Left renal pelvis (tissue), 4 donors: Measurements from ENCODE around the gene KYNU. TPM values are rescaled to one million over a fixed set of nuclear protein-coding genes. Genes with fewer than 3 reads are reported as not detected.

ENCODE experiments used
- DNase-seq, 4 donors: peaks; one replicate each; pipeline ENCODE4 v3.0.0-alpha.2; 2013; ENCODE audit warnings: low read depth in 4 of 4, low spot score in 3 of 4
- polyA plus RNA-seq, 4 donors: library from polyadenylated mRNA; unstranded; fragments of 120-200 nt; gene quantifications; one replicate each; pipeline ENCODE4 v1.2.1, GENCODE V29; 2013; ENCODE audit not compliant: insufficient read length in 4 of 4

KYNU gene
- polyA plus RNA-seq, 4 donors, result 1.5 to 6.9 (median 5.2) TPM

DNA sequence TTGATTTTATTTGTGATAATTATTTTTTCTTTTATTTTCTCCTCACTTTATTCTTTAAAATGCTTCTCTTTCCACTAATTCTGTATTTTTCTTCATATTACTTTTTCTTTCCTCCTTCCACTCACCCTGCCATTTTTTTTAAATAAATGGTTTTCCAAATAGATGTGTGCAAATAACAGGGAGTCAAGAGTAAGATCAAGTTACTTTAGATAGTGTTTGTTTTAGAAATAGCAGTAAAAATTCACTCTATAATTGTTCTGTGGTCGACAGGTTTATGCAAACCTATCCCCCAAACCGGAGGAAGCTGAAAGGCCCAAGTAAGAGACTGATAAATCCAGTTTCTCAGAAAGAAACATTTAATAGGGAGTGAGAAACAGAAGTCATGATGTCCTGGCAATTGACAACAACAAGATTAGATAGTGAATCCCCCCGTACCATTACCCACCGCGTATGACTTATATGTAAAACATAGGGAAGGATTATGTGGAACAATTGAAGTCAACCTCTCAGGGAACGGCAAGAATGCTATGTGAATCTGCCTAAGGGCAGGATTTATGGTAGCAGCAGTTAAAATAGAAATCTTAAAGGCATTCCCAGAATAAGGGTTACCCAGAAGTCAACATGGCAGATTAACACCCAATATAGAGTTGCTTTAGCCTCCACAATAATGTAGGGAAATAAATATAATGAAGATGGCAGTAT lies 75.5 kb downstream of the KYNU start:
- no peak for DNase-seq

DNA sequence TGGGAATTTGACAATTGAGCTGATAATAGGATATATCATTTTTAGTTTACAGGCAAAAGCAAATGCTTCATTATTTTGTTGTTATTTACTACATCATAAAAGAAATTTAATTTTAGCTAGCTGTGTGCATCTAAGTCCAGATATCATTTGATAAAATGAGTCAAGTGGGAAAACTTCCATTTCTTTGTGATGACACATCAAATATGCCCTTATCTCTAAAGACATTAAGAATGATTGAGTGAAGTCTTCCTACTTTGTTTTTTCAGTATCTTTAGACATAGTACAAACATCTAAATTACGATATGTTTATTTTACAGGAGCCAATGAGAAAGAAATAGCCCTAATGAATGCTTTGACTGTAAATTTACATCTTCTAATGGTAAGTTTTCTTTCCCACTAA lies 77.0 kb downstream of the KYNU start:
- DNase-seq, result no peak

DNA sequence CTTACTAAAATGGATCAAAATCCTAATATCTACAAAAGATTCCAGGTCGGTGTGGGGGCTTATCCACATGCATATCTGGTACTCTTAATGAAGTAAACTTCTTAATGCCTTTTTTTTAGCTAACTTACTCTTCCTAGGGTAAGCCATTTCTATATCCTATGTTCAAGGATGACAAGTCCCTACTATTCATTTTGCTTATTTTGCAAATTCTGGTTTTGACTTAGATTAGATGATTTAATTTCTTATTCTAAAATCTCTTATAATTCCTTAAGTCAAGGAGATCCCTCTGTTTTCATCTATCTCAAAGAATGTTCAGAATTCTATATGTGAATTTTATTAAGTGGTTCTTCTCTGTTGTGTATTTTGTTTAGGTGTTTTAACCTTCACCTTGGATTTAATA lies 79.7 kb downstream of the KYNU start:
- no peak for DNase-seq

DNA sequence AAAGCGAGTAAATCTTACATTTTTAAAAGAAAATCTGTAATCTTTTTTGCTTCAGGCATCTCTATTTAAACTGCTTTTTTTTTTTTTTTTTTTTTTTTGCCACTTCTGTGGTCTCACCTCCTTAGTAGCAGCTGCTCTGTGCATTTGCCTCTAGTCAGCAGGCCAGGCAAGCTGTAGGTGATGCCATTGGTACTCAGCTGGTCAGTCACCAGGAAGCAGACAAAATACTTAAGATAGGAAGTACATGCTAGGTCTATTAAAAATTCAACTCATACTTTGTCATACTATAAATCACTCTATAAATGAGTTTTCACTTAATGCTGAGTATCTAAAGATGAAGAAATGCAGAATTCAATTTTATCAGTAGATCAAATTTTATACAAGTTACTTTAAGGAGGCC lies 83.7 kb downstream of the KYNU start:
- no peak for DNase-seq

DNA sequence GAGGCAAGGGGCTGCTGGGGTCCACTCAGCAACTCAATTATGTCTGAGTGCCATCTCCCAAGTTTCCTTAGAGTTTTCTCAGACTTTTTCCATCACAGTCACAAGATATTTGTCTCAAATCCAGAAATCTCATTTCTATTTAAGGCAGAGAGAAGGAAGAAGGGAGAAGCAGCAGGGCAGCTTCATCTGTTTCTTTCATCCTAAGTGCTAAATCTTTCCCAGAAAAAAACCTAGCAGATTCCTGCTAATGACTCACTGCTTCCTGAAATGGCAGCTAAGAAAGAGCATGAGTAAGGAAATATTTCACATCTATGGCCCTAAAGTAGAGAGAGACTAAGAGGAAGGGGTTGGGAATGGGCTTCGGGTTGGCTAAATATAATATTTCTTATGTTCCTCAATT lies 88.0 kb downstream of the KYNU start:
- DNase-seq, result no peak

DNA sequence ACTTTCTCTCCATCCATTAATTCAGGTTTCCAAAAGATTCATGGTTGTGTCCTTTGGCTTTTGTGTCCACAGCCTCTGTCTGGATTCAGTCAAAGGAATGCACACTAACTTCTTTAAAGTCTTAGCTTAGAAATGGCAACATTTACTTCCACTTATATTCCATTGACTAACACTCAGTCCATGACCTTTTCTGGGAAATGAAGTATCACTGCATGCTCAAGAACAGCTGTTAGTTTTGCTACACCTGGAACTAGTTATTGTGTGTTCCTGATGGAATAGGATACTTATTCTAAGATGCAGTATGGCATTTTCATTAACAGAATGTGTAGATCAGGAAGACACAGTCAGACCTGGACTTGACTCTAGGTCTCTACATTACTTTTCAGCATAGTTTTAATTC lies 88.8 kb downstream of the KYNU start:
- no peak for DNase-seq

DNA sequence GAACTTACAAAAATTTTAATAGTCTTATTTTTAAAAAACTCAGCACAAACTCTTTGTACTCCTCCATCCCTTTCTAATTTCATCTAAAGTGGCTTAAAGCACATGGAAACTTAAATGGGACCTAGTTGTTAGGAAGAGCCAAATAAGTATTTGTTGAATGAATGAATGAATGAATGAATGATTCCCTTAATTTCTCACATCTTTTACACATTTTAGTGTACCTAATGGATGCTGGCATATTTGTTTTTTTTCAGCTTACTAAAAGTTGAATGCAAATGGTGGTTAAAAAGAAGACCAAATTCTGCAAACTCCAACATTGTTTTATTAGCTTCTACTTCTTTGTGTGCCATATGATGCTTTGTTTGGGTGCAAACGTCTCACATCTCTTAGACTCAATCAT lies 89.6 kb downstream of the KYNU start:
- DNase-seq, result no peak

DNA sequence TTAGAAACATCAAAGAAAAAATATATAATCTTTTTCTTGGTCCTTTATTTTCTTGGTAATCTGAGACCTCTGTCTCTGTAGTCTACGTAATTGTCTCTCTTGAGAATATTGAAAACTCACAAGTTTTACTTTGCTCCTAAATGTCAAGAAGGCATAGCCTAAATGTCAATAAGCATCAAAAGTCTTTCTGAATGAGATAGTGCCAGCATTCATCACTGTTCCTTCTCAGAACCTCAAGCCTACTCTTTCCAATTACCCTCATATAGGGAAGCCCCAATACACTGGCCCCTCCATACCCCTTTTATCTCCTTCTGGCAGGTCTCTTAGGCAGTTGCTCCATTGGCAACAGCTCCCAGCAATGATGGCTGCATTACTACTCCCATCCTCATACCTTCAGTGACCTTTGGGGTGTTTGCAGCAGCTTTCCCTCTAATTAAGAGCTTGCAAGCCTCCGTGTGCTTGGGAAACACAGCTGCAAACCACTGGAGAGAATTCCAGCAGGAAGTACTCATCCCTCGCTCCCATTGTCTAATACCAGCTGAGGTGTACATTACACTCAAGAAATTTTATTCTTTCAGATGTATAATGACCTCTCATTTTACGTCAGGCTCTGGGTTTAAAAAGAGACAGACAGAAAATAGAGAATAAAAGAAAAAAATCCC lies 95.8 kb downstream of the KYNU start:
- DNase-seq, result no peak

DNA sequence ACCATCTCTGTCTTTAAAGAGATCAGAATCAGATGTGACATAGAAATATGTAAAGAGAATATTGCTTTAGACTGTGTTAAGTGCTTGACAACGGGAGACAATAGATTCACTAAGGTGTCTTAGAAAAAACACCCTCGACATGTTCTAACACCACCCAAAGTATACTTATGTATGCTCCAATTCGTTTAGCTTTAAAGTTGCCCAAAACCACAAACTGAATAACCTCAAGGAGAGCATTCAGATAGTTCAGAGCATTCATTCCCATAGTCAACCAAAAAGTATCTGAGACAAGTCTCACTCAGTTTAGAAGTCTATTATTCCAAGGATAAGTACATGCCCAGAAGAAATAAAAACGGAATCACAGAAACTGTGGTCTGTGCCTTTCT lies 96.4 kb downstream of the KYNU start:
- DNase-seq, result no peak

DNA sequence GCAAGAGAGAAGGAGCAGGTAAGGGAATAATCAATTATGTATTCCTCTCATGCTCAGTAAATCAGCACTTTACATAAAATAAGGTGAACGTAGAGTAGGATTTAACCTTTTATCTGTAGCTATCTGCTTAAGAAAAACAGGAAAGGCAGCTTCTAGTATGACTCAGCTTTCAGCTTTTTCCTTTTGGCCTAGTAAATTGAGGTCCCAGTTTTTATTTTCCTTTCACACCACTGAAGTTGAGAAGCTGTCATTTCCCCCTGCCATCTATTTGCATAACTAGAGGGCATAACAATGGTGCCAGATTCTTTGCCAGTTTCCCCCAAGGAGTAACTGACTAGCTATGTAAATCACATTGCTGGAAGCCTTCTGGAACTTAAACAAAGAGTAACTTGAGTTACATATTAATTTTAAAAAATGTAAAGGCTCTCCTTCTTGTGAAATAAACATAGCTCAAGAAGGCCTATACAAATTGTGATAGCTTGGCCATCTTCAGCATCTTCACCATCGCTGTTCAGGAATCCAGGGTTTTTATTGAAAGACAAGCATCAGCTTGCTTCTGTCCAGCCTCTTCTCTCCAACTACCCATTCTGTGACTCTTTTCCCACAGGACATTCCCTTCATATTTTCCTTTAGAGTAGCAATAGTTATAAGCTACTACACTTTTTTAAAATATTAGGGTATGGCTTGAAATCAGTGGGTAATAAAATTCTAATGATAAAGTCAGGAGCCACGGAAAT lies 97.0 kb downstream of the KYNU start:
- DNase-seq, result no peak

DNA sequence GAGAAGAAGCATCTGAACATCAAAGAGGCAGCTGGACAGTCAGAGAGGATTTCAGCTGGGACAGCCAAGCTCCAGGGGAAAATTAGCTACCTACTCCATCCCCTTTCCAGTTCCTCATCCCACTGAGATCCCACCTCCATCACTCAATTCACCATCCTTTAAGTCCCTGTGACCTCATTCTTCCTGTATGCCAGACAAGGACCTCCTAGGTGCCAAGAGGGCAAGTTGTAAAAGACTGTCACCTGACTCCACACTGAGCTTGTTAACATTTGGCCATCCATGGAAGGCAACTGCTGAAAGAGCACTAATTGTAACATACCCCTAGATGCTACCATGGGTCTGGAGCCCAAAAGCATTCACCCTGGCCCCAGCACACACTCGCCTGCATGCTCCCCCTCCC lies 97.8 kb downstream of the KYNU start:
- DNase-seq, result no peak

DNA sequence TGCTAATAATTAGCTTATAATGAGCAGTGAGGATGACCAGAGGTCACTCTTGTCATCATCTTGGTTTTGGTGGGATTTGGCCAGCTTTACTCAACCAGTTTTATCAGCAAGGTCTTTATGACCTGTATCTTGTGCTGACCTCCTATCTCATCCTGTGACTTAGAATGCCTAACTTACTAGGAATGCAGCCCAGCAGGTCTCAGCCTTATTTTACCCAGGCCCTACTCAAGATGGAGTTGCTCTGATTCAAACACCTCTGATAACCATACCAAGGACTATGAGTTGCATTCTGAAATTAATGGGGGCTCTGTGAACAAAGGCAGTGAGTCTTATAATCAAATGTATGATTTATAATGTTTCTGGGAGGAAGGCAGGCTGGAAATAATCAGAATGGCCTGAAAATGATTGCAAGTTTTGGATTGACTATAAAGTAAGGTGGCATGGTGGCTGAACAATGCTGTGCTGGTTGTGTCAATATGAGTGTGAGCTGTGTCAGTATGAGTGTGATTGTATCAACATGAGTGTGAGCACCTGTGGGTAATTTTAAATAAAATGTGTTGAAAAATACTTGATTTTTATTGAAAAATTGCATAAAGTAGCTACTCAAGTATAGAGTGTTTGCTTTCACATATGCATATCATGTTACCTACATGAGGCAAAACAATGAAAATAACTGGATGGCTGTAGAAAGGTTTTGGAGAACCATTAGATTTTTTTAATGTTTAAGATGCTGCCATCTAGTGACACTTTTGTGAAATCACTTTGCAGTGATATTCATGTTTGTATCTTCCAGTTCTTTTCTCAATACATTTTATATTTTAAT lies 103.0 kb downstream of the KYNU start:
- DNase-seq, result no peak

DNA sequence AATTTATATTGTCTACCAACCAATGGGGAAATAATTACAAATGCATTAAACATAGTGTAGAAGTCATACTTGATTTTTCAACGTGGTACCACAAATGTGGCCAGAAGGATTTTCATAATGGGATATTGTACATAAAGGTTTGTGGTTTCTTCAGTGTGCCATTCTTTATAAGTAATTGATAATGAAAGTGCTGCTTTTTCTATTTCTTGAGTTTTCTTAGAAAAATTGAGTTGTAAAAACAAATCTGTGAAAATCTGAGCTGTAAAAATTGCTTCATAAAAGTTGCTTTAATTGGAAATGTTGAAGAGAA lies 103.6 kb downstream of the KYNU start:
- DNase-seq, result no peak

DNA sequence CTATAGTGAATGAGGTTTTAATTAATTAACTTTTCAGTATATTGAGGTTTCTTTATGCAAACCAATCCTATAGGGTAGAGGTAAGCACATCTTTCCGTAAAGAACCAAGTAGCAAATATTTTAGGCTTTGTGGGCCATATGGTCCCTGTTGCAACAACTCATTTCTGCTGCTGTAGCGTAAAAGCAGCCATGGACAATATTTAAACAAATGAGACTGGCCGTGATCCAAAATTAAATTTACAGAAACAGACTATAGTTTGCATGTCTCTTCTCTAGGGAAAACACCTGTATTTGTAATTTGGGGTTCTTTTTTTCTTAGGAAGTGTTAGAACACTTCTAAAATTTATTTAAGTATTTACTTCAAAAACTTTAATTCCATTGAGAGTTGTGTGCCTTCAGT lies 104.3 kb downstream of the KYNU start:
- no peak for DNase-seq

DNA sequence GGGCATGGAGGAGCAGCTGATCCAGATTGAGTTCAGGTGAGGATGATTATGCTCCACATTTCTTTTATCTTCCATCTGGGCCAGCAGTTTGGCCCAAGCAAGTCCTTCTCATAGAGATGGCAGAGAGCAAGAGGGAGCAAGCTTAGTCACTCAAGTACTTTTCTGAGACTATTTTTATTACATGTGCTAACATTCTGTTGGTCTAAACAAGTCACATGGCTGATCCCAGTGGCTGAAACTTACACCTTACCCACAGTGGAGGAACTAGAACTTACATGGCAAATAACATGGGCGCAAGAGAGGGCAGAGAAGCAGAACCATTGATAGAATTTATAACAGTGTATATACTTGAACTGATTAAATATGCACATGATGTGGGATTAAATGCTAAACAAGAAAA lies 105.7 kb downstream of the KYNU start:
- no peak for DNase-seq

DNA sequence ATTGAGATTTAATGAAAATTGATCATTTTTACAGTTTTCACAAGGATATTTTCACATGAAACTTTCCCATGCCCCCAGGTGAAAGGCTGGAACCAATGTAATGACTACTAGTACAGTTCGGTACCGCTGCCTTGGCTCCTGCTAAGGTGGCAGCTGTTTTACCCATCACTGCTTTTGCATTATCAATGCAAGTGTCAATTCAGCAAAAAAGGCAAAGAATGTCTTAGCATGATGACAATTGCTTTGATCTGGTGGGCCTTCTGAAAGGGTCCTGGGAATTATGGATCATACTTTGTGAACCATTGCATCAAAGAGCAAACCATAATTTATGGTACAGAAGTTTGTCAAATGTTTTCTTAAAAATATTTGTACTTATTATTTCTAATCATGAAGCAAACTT lies 107.2 kb downstream of the KYNU start:
- no peak for DNase-seq

DNA sequence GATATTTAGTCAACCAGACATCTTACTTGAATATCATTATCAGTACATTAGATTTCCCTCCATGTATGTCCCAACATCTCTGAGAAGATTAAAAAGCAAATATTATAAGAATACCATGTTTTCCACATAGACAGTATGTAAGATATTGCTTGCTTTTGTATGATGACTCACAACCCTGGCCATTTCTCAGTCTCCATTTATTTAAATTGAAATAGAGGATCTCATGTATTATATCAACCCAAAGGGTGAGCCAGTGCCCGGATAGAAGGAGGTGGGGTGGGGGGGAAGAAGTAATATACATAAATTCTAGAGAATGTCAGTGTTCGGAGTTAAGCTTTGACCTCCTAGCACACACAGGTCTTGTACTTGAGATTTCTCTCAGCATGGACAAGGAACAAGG lies 109.6 kb downstream of the KYNU start:
- no peak for DNase-seq

DNA sequence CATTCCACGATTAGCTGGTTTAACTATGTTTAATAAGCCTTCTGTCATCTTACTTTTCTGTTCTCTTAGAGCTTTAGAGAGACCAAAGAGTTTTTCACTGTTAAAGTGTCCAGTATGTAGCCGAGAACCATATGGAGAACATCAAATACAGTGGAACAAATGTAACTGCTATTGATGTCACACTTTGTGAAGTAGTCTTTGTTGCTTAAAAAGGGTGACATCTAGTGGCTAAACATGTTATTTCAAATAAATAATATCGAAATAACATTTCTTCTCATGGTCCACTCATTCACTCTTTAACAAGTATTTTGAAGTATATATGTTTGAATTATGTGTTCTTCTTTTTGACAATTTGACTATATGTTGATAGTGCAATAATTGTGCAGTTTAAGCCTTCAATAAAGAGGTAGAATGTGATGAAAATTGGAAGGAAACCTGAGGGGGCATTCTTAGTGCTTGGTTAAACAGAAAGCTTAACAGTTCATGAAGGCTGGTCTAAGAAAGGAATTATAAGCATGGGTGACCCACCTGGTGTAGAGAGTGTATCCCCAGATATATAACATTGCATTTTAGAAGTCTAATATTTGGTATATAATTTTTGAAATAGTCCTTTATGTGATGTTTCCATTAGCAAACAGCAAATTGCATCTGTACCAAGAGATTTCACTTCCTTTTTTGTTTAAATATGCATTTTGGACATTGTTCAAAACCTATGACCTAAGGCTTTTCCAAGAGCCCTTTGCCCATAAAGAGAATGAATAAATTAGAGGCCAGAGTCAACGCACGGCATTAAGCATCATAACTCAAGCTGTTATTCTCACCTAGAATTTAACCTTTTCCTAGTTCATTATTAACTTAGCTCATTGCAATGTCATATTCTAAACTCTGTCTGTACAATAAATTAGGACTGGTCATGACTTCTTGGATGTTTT lies 112.1 kb downstream of the KYNU start:
- DNase-seq, result peak in 1 of 4 donors; percentile 62

DNA sequence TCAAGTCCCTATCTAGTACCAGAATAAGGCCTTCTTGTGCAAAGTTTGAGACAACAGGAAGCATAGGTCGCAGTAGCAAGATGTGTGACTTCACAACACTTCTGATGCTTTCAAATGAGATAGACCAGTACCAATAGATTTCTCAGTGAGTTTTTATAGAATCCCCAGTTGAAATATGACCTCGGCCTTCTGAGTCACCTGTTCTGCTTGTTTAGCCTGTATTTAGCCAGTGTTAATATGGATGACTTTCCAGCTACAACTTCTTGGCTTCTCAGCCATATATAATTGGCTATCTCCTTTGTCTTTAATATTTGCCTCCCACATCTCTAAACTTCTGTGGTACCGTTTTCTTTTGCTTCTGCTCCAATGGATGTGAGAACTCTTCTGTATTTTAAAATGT lies 113.8 kb downstream of the KYNU start:
- DNase-seq, result no peak

DNA sequence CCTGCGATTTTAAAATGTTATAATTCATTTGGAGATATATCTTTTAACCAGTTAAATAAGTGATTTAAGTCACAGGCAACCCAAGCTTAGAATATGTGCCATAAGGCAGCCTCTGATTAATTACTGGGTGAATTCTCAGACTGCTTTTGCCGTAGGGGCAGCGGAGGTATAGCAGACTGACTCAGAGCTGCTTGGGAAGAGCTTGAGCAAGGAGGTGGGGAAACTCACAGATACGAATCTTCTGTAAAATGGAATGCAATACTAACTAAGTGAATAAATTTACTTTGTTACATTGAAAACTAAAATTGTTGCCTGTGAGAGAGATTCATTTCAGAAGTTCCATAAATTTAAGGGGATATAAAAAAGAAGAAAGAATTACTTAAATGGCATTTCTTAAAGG lies 115.4 kb downstream of the KYNU start:
- DNase-seq, result no peak
